ENCODE data around the gene UBE2J2.

DNA sequence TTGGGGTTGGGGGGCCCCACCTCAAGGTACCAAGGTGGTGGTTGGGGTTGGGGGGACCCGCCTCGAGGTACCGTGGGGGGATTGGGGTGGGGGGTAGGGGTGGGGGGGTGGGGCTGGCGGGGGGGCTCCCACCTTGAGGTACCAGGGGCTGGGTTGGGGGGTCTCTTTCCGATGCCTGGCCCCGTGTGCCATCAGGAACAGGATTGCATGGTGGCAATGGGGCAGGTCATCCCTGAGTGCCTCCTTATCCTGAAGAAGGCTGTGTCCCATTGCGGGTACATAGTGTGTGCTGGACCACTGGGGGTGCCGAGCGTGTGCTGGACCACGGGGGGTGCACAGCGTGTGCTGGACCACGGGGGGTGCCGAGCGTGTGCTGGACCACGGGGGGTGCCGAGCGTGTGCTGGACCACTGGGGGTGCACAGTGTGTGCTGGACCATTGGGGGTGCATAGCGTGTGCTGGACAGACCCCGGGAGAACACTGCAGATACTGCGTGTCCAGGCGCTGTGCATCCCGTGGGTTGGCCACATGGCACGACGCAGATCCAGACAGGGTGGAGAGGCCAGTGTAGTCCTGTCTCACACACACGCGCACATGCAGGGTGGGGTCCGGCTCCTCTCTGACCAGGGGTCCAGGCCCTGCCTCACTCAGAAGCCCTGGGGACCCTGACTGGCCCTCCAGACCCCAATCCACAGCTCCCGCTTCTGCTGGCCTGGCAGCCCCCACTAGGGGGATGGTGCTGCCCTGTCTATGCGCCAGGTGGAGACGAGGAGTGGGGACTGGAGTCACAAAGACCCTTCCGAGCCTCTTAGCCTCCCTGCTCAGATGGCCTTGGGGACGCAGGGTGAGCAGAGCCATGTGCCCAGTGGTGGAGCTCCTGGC, 10.8 kb upstream of the UBE2J2 start:
- TF ChIP-seq, protein P1, sequence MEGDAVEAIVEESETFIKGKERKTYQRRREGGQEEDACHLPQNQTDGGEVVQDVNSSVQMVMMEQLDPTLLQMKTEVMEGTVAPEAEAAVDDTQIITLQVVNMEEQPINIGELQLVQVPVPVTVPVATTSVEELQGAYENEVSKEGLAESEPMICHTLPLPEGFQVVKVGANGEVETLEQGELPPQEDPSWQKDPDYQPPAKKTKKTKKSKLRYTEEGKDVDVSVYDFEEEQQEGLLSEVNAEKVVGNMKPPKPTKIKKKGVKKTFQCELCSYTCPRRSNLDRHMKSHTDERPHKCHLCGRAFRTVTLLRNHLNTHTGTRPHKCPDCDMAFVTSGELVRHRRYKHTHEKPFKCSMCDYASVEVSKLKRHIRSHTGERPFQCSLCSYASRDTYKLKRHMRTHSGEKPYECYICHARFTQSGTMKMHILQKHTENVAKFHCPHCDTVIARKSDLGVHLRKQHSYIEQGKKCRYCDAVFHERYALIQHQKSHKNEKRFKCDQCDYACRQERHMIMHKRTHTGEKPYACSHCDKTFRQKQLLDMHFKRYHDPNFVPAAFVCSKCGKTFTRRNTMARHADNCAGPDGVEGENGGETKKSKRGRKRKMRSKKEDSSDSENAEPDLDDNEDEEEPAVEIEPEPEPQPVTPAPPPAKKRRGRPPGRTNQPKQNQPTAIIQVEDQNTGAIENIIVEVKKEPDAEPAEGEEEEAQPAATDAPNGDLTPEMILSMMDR (IDR thresholded peaks at IDR 0.05 in 8 of 11, conservative IDR thresholded peaks at IDR 0.05 in 3 of 11), result no peak
- no peak for TF ChIP-seq POLR2AphosphoS5 (IDR thresholded peaks at IDR 0.05)

Data from spleen (tissue), 7 donors.